ENCODE results near the gene BBS4.
"Not testable (repeated sequence)": the region's sequence is repeated elsewhere in the genome, so short reads cannot be mapped to it uniquely, and the experiment has no call there.

The BBS4 gene

GRCh38 chr15:72685925-72686794, at the start of gene BBS4, which contains the start of gene HIGD2B:
Gene BBS4, plus strand, starts transcription at chr15:72686207. Its CDS starts 21 bp downstream, at chr15:72686228.
Gene HIGD2B, minus strand, starts transcription at chr15:72686182. Its CDS starts 9,808 bp downstream, at chr15:72676374.
- H4K20me1 ChIP-seq, result no peaks in the 10 kb centered on the region
- peak within 1 kb of the TSS; percentile 69 to 80 (median 76) for H3K4me3 ChIP-seq
- H3K36me3 ChIP-seq, result no peaks in the 10 kb centered on the region
- H3K4me2 ChIP-seq, result peak within 1 kb of the TSS; percentile 66 to 95 (median 90)
- no peak for TF ChIP-seq Cebpa-rat (IDR thresholded peaks at IDR 0.05)
- H3K9ac ChIP-seq, result peak within 1 kb of the TSS; percentile 77 to 87 (median 83)
- H3K4me1 ChIP-seq, result peaks cover 15 to 28% (median 20%) of the 10 kb centered on the region in 10 experiments
- no peaks in the 10 kb centered on the region for H3K27me3 ChIP-seq
- H3K27ac ChIP-seq, result peak within 1 kb of the TSS; percentile 66 to 90 (median 81)
- H3K9me3 ChIP-seq (replicated peaks in 1 of 11), result 0 out of 22 replicates have a peak, but pooled peaks cover 0 to 4% (median 0%) of the 10 kb centered on the region in 11 experiments

DNA sequence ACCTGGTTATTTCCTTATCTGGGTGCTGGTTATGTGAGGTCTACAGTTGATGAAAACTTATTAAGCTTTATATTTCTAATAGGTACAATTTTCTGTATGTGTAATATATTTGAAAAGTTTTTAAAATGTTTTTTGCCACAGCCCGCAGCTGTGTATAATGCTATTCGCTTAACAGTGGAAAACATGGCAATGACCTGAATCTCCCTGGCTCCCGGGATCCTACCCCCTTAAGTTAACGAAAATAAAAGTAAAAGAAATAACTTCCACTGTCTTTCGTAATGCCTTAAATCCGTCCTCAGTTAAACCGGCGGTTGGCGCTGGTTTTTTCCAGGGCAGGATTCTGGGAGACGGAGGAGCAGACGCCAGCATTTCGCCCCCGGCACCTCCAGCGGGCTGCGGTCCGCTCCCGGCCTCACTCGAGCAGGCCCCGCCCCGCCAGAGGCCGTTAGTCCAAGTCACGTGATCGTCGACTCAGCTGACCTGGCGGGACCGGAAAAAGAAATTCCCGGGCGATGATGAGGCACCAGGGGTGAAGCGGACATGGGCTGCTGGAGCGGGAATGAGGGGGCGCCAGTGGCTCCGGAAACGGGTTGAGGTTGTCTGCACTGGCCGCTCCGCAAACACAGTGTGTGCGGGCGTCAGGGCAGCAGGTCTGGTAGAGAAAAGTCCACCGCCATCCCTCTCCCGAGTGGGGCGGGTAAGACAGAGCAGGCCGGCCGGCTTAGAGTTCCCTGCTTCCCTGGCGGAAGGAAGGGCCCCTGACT, 49.3 kb upstream of the BBS4 start:
- Histone ChIP-seq H3K4me3 (peak overlapping the region in 8 of 10 experiments; percentile 26 to 59 (median 42); a peak in 9 of 20 replicates), H3K27ac (peak overlapping the region in 10 of 11 experiments; percentile 33 to 75 (median 63); a peak in 15 of 22 replicates), H3K4me2 (peak overlapping the region in 1 of 11 experiments; percentile 39; a peak in 2 of 22 replicates), H3K9ac (peak overlapping the region in 9 of 11 experiments; percentile 28 to 67 (median 62); a peak in 11 of 22 replicates)
- H3K4me1 ChIP-seq; H3K36me3 ChIP-seq; H3K27me3 ChIP-seq; H4K20me1 ChIP-seq; H3K9me3 ChIP-seq (replicated peaks in 1 of 11): not testable (repeated sequence)

- not testable (repeated sequence) for H3K9ac ChIP-seq; H3K27me3 ChIP-seq; H3K4me2 ChIP-seq; H3K9me3 ChIP-seq (replicated peaks in 1 of 11); H3K27ac ChIP-seq; H3K36me3 ChIP-seq; H4K20me1 ChIP-seq; H3K4me1 ChIP-seq; H3K4me3 ChIP-seq
Observed at GRCh38 chr15:72639759-72640483, 46.1 kb upstream of the BBS4 start.

DNA sequence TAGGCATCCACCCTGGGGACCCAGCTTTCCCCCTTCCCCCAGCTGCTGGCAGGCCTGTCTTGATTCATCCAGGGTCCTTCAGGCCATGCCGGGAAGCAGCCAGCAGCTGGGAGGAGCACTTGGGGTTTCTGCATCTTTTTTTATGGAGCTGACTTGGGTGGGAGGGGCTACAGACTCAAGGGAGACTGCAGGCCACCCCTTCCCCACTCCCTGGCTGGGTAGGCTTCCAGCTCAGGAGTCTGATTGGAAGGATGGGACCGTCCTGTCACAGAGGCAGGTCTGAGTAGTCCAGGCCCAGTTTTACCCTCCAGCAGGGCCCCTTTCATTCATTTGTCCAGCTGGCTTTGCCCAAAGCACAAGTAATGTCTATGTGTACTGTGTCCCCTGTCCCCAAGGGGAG, 43.7 kb upstream of the BBS4 start:
- H3K36me3 ChIP-seq; H3K9ac ChIP-seq; H3K4me3 ChIP-seq; H3K27ac ChIP-seq; H3K9me3 ChIP-seq (replicated peaks in 1 of 11); H4K20me1 ChIP-seq; H3K4me2 ChIP-seq; H3K27me3 ChIP-seq; H3K4me1 ChIP-seq: not testable (repeated sequence)

GRCh38 chr15:72648631-72649253, 37.3 kb upstream of the BBS4 start:
- H3K36me3 ChIP-seq; H3K9ac ChIP-seq; H3K9me3 ChIP-seq (replicated peaks in 1 of 11); H3K4me1 ChIP-seq; H3K27me3 ChIP-seq; H3K4me3 ChIP-seq; H3K4me2 ChIP-seq; H4K20me1 ChIP-seq; H3K27ac ChIP-seq: not testable (repeated sequence)

- not testable (repeated sequence) for H3K9ac ChIP-seq; H4K20me1 ChIP-seq; H3K4me2 ChIP-seq; H3K9me3 ChIP-seq (replicated peaks in 1 of 11); H3K27ac ChIP-seq; H3K27me3 ChIP-seq; H3K4me3 ChIP-seq; H3K36me3 ChIP-seq; H3K4me1 ChIP-seq
Observed at GRCh38 chr15:72654397-72654796, 31.6 kb upstream of the BBS4 start, which contains the start of gene GOLGA6B. Gene GOLGA6B, plus strand, starts transcription at chr15:72654697. Its CDS starts 41 bp downstream, at chr15:72654738.

DNA sequence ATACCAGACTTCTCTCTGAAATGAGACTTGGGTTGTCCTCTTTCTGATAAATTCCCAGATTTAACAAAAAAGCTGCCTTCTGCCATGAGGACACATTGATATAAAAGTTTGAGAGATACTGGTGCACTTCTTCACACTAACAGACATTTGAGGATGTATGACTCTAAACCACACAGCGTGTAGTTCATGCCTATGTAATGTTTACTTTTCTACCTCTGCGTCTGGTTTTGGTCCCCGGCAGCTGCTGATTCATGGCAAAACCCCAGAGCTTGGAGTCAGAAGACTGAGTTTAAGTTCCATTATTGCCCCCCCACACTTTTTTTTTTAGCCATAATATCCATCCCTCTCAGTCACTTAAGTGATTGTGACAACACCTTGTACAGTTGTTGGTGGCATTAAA, 30.0 kb upstream of the BBS4 start:
- not testable (repeated sequence) for H4K20me1 ChIP-seq; H3K27ac ChIP-seq; H3K4me1 ChIP-seq; H3K4me2 ChIP-seq; H3K4me3 ChIP-seq; H3K9me3 ChIP-seq (replicated peaks in 1 of 11); H3K36me3 ChIP-seq; H3K27me3 ChIP-seq; H3K9ac ChIP-seq

DNA sequence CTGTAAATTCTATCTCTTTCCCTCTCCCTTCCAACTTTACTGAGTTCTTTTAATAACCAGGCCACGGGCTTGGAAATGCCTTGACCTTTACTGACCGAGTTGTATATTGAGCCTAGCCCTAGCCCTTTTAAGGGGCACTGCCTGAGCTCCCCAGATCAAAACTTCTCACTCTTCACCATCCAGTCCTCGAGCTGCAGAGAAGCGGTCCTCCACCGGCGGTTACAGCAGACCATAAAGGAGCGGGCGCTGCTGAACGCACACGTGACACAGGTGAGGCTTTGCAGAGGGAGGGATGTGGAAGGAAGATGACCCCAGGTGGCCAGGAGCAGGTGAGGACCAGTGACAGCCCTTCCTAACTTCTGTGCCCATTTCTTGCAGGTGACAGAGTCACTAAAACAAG, 24.9 kb upstream of the BBS4 start:
- H4K20me1 ChIP-seq; H3K9ac ChIP-seq; H3K36me3 ChIP-seq; H3K4me2 ChIP-seq; H3K4me1 ChIP-seq; H3K4me3 ChIP-seq; H3K9me3 ChIP-seq (replicated peaks in 1 of 11); H3K27ac ChIP-seq; H3K27me3 ChIP-seq: not testable (repeated sequence)

- H3K4me1 ChIP-seq; H3K27me3 ChIP-seq; H3K4me2 ChIP-seq; H3K4me3 ChIP-seq; H3K9ac ChIP-seq; H3K36me3 ChIP-seq; H3K27ac ChIP-seq; H3K9me3 ChIP-seq (replicated peaks in 1 of 11); H4K20me1 ChIP-seq: not testable (repeated sequence)
Observed at GRCh38 chr15:72663931-72664330, 22.1 kb upstream of the BBS4 start.

- not testable (repeated sequence) for H3K4me3 ChIP-seq; H4K20me1 ChIP-seq; H3K4me2 ChIP-seq; H3K27ac ChIP-seq; H3K4me1 ChIP-seq; H3K9ac ChIP-seq; H3K27me3 ChIP-seq; H3K9me3 ChIP-seq (replicated peaks in 1 of 11); H3K36me3 ChIP-seq
Observed at GRCh38 chr15:72665706-72666105, 20.3 kb upstream of the BBS4 start.

DNA sequence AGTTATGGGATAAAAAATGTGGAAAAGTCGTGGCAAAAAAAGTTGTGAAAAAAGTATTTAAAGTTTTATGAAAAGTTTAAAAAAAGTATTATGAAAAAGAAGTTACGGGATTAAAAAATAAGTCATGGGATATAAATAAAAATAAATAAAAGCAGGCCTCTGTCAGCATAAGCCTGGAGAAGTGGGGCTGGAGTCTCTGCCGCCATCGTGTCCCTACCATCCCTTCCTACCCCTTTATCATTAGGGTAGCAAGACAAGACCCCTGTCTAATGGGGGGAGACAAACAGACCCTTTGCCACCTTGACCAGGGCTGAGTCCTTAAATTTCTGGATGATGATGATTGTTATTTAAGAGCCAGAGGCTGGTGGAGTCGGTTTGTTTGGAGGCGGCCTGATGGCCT, 16.2 kb upstream of the BBS4 start:
- H3K4me3 ChIP-seq; H3K4me1 ChIP-seq; H3K9ac ChIP-seq; H3K36me3 ChIP-seq; H3K27ac ChIP-seq; H4K20me1 ChIP-seq; H3K4me2 ChIP-seq; H3K9me3 ChIP-seq (replicated peaks in 1 of 11); H3K27me3 ChIP-seq: not testable (repeated sequence)

- H3K4me3 ChIP-seq; H3K27ac ChIP-seq; H3K27me3 ChIP-seq; H3K36me3 ChIP-seq; H3K9ac ChIP-seq; H3K9me3 ChIP-seq (replicated peaks in 1 of 11); H3K4me1 ChIP-seq; H4K20me1 ChIP-seq: not testable (repeated sequence)
- peak overlapping the region in 4 of 11 experiments; percentile 15 to 52 (median 32); a peak in 4 of 22 replicates for H3K4me2 ChIP-seq
Observed at GRCh38 chr15:72670656-72671352, 15.2 kb upstream of the BBS4 start.

Measured in BLaER1 treated with 17β-estradiol and CSF1 and Interleukin-3, amounts not matched to agents 10 nM and 100 nM (cell line).